ENCODE results near the gene FNTB. TPM values are rescaled to one million over a fixed set of nuclear protein-coding genes. Genes with fewer than 3 reads are reported as not detected.
A peak's percentile ranks its signal among the peaks of the same experiment; 100 is the strongest.

Gene FNTB, protein sequence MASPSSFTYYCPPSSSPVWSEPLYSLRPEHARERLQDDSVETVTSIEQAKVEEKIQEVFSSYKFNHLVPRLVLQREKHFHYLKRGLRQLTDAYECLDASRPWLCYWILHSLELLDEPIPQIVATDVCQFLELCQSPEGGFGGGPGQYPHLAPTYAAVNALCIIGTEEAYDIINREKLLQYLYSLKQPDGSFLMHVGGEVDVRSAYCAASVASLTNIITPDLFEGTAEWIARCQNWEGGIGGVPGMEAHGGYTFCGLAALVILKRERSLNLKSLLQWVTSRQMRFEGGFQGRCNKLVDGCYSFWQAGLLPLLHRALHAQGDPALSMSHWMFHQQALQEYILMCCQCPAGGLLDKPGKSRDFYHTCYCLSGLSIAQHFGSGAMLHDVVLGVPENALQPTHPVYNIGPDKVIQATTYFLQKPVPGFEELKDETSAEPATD
- polyA plus RNA-seq (ENCODE audit: low read depth in 6 of 6), result 1 to 10 TPM; 1.6 to 3.6 (median 2.3) TPM

DNA sequence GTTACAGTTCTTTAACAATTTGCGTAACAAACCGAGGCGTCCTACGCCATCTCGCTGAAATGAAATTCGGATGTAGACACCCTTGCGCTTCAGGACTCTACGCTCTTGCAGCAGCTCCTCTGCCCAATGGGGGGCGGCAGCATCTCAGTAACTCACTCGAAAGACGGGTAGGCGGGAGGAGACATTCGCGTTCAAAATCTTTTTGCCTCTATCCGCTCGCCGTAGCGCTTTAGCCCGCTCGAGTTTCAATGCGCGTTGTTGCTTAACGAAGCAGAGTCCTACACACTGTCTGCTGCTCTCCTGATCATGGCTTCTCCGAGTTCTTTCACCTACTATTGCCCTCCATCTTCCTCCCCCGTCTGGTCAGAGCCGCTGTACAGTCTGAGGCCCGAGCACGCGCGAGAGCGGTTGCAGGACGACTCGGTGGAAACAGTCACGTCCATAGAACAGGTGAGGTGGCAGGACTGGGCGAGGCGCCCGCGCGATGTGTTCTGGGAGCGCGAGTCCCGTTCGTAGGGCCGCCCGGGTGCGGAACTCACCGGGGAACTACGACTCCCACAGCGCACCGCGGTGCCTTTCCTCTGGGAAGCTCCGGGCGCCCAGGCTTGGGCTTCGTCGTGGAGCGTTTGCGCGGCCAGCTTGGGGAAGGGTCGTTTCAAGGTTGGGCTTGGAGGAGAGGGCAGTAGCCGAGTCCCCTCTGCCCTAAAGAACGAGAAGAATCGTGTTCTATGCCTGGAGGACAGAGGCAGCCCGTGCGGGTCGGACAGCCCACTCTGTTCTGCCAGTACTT is at the start of gene FNTB:
Gene FNTB, plus strand, starts transcription at position 248 of the 790 bp plus-strand sequence. Its CDS starts 59 bp downstream, at position 307.
- H3K27me3 Mint-ChIP-seq, result peaks cover 5 to 12% (median 10%) of the 10 kb centered on the region in 3 donors

GRCh38 chr14:64937171-64937820 is 49.4 kb upstream of the FNTB start:
- Mint-ChIP-seq H3K9me3 (no peaks in the 10 kb centered on the region), H3K4me3 (no peak overlapping the region), H3K27me3 (no peaks in the 10 kb centered on the region), H3K36me3 (peaks cover 8 to 20% of the 10 kb centered on the region in 2 donors), H3K27ac (peak overlapping the region in 2 of 6 donors; percentile 49 to 72), H3K4me1 (peaks cover 20 to 22% (median 21%) of the 10 kb centered on the region in 3 donors)
- ATAC-seq (ENCODE audit: low read depth in 2 of 2), result no peak
- no peak for DNase-seq

More for the DNA sequence above, at the start of gene FNTB:
- DNase-seq (peak; percentile 95), ATAC-seq (ENCODE audit: low read depth in 2 of 2) (peak; percentile 91 to 95)
- Mint-ChIP-seq H3K27ac (peak within 1 kb of the TSS; percentile 83 to 99 (median 98)), H3K9me3 (no peaks in the 10 kb centered on the region), H3K36me3 (no peaks in the 10 kb centered on the region), H3K4me1 (peaks cover 28 to 37% (median 29%) of the 10 kb centered on the region in 3 donors), H3K4me3 (peak within 1 kb of the TSS; percentile 85 to 100 (median 98))

GRCh38 chr14:64937821-64938193 is 48.9 kb upstream of the FNTB start:
- no peaks in the 10 kb centered on the region for H3K27me3 Mint-ChIP-seq
- no peak overlapping the region for H3K4me3 Mint-ChIP-seq
- no peak for ATAC-seq (ENCODE audit: low read depth in 2 of 2)
- H3K27ac Mint-ChIP-seq, result peak overlapping the region in 2 of 6 donors; percentile 48 to 49
- peaks cover 6 to 20% of the 10 kb centered on the region in 2 donors for H3K36me3 Mint-ChIP-seq
- no peaks in the 10 kb centered on the region for H3K9me3 Mint-ChIP-seq
- H3K4me1 Mint-ChIP-seq, result peaks cover 21 to 27% (median 23%) of the 10 kb centered on the region in 3 donors
- DNase-seq, result no peak

GRCh38 chr14:64938972-64939816 is 47.5 kb upstream of the FNTB start:
- H3K27ac Mint-ChIP-seq, result peak overlapping the region in 4 of 6 donors; percentile 55 to 83 (median 69)
- H3K27me3 Mint-ChIP-seq, result no peaks in the 10 kb centered on the region
- no peaks in the 10 kb centered on the region for H3K9me3 Mint-ChIP-seq
- H3K4me1 Mint-ChIP-seq, result peaks cover 34 to 41% (median 37%) of the 10 kb centered on the region in 3 donors
- no peak for DNase-seq
- no peak for ATAC-seq (ENCODE audit: low read depth in 2 of 2)
- no peak overlapping the region for H3K4me3 Mint-ChIP-seq
- peaks cover 6 to 16% of the 10 kb centered on the region in 2 donors for H3K36me3 Mint-ChIP-seq

- Mint-ChIP-seq H3K36me3 (peaks cover 0 to 12% of the 10 kb centered on the region in 2 donors), H3K27ac (peak overlapping the region in 3 of 6 donors; percentile 62 to 82 (median 70)), H3K4me1 (peaks cover 38 to 46% (median 38%) of the 10 kb centered on the region in 3 donors), H3K9me3 (no peaks in the 10 kb centered on the region), H3K4me3 (no peak overlapping the region), H3K27me3 (no peaks in the 10 kb centered on the region)
- ATAC-seq (ENCODE audit: low read depth in 2 of 2) (no peak), DNase-seq (no peak)
Observed at GRCh38 chr14:64939817-64940190, 46.9 kb upstream of the FNTB start.

- Mint-ChIP-seq H3K4me1 (peaks cover 35 to 42% (median 41%) of the 10 kb centered on the region in 3 donors), H3K9me3 (no peaks in the 10 kb centered on the region), H3K4me3 (no peak overlapping the region), H3K27me3 (no peaks in the 10 kb centered on the region), H3K27ac (peak overlapping the region in 5 of 6 donors; percentile 31 to 64 (median 61)), H3K36me3 (peaks cover 0 to 16% of the 10 kb centered on the region in 2 donors)
- no peak for DNase-seq
- no peak for ATAC-seq (ENCODE audit: low read depth in 2 of 2)
Observed at GRCh38 chr14:64940336-64940910, 46.3 kb upstream of the FNTB start.

DNA sequence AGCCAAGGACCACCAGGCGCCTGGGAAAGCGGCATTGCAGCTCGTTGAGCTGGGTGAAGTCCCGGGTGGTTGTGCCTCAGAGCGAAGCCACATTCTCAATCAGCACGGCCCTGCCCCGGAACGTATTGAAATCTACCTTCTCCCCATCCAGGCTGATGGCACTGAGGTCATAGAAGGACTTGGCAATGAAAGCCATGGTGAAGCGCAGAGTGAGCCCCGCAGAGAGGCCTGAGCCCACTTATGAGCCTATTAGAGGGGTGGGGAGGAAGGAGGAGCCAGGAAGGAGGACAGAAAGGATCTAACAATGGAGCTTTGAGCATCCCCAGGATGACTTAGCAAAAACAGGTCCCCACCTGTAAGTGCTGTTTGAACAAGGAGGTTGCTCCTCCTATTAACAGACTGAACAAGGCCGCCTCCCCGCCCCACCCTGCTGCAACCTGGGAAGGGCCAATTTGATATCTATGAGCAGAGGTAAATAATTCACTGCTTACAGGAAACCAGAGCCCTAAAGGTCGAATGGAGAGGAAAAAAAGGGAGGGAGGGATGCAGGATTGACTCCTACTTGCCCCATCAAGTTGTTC is 44.1 kb upstream of the FNTB start, which contains the start of gene GPX2:
Gene GPX2, minus strand, starts transcription at position 215 of the 581 bp plus-strand sequence. Its CDS starts 19 bp downstream, at position 196.
- H3K27ac Mint-ChIP-seq, result peak within 1 kb of the TSS; percentile 39 to 81 (median 78)
- no peak for ATAC-seq (ENCODE audit: low read depth in 2 of 2)
- H3K27me3 Mint-ChIP-seq, result no peaks in the 10 kb centered on the region
- H3K36me3 Mint-ChIP-seq, result peaks cover 6 to 38% of the 10 kb centered on the region in 2 donors
- peaks cover 27 to 43% (median 36%) of the 10 kb centered on the region in 3 donors for H3K4me1 Mint-ChIP-seq
- H3K9me3 Mint-ChIP-seq, result no peaks in the 10 kb centered on the region
- DNase-seq, result no peak
- peak within 1 kb of the TSS in 1 of 8 donors; percentile 63 for H3K4me3 Mint-ChIP-seq

DNA sequence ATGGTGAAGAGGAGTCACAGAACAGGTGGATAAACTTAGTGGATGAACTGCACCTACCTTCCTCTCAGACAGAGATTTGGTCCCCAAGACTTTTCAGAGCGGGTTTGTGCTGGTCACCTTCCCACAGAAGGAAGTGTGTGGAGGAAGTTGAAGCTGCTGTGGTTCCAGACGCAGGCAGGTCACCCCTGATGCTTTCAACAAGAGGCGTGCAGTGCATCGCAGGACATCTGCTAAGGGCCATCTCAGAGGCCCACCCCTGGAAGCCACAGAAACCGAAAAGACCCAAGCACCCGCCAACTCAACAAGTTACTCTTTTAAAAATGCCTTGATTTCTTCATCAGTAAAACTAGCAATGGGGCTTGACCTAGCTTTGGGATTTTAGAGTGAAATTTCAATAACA is 43.1 kb upstream of the FNTB start:
- DNase-seq (no peak), ATAC-seq (ENCODE audit: low read depth in 2 of 2) (no peak)
- Mint-ChIP-seq H3K36me3 (peaks cover 6 to 42% of the 10 kb centered on the region in 2 donors), H3K4me1 (peaks cover 29 to 40% (median 36%) of the 10 kb centered on the region in 3 donors), H3K27me3 (no peaks in the 10 kb centered on the region), H3K9me3 (no peaks in the 10 kb centered on the region), H3K27ac (peak overlapping the region; percentile 39 to 81 (median 78)), H3K4me3 (peak overlapping the region in 1 of 8 donors; percentile 63)

- Mint-ChIP-seq H3K27me3 (no peaks in the 10 kb centered on the region), H3K4me1 (peaks cover 34 to 40% (median 36%) of the 10 kb centered on the region in 3 donors), H3K27ac (peak overlapping the region in 3 of 6 donors; percentile 50 to 81 (median 62)), H3K36me3 (peaks cover 6 to 42% of the 10 kb centered on the region in 2 donors), H3K9me3 (no peaks in the 10 kb centered on the region), H3K4me3 (no peak overlapping the region)
- ATAC-seq (ENCODE audit: low read depth in 2 of 2), result no peak
- DNase-seq, result no peak
Observed at GRCh38 chr14:64944041-64944440, 42.7 kb upstream of the FNTB start.

GRCh38 chr14:64944861-64945260 is 41.8 kb upstream of the FNTB start:
- DNase-seq (no peak), ATAC-seq (ENCODE audit: low read depth in 2 of 2) (no peak)
- H3K36me3 Mint-ChIP-seq, result peaks cover 6 to 42% of the 10 kb centered on the region in 2 donors
- H3K27me3 Mint-ChIP-seq, result no peaks in the 10 kb centered on the region
- H3K4me3 Mint-ChIP-seq, result no peak overlapping the region
- H3K27ac Mint-ChIP-seq, result peak overlapping the region in 2 of 6 donors; percentile 22 to 37
- H3K9me3 Mint-ChIP-seq, result no peaks in the 10 kb centered on the region
- peaks cover 31 to 40% (median 34%) of the 10 kb centered on the region in 3 donors for H3K4me1 Mint-ChIP-seq

DNA sequence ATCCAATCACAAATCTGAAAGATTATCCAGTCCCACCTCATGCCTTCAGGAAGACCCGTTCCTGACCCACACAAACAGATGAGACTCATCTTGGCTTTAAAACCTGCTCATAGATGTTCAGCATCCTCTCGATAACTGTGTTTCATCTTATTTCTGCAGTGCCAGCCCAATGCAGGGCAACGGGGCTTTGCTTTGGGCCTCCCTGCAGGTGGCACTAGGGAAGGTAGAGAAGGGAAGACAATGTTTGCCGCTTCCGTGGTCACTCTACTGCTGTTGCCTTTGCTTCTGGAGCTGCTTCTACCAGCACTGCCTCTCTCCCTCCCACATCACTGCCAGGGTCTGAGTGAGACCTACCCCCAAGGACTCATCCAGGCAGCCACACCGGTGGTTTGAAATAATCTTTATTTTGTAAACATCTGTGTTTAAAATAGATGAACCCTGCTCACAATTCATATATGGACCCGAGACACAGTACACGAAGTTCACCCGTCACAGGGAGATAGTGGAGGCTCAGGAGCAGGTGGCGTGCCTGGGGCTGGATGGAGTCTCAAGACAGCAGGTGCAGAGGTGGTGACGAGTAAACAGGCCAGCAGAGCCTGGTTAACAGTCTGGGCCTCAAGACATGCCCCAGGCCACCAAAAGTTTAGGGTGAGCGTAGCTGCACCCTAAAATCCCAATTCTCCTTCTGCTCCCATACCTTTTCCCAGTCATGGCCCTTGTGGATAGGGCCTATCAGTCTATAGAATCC is 41.1 kb upstream of the FNTB start:
- ATAC-seq (ENCODE audit: low read depth in 2 of 2) (no peak), DNase-seq (no peak)
- H3K36me3 Mint-ChIP-seq, result peaks cover 6 to 35% of the 10 kb centered on the region in 2 donors
- H3K9me3 Mint-ChIP-seq, result no peaks in the 10 kb centered on the region
- H3K4me1 Mint-ChIP-seq, result peaks cover 28 to 35% (median 29%) of the 10 kb centered on the region in 3 donors
- peak overlapping the region in 3 of 6 donors; percentile 21 to 70 (median 37) for H3K27ac Mint-ChIP-seq
- peak overlapping the region in 1 of 8 donors; percentile 4 for H3K4me3 Mint-ChIP-seq
- H3K27me3 Mint-ChIP-seq, result no peaks in the 10 kb centered on the region
